ENCODE measurements around the gene MCC.

DNA sequence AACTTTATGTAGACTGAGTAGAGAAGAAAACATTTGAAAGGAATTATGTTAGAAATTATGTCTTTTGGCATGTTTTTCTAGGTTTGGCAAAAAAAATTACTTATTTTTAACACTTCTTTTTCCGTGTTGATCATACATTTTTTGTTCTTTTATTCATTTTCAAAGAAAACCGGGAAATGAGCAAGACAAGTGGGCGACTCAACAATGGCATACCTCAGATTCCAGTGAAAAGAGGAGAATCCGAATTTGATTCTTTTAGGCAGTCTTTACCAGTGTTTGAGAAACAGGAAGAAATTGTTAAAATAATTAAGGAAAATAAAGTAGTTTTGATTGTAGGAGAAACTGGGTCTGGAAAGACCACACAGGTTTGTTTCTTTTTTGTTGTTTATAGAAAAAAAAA lies 38.2 kb upstream of the MCC start:
- TF ChIP-seq POLR2A (IDR thresholded peaks at IDR 0.05; ENCODE audit: low read length), result no peak
- no peak for TF ChIP-seq GATA1 (IDR thresholded peaks at IDR 0.05; ENCODE audit: low read depth, low read length)

Measured in erythroblast (primary cell).